HEK293 (cell line): ENCODE results near the gene KRT7.

ENCODE experiments used
- CTCF ChIA-PET: fragments of 350-600 bp; formaldehyde crosslinking; extraction: SDS; loops from one replicate; lab custom pipeline; 2021; ENCODE audit warnings: antibody characterized with exemption; lab: Yijun Ruan, JAX
- POLR2A ChIA-PET: fragments of 300-600 bp; formaldehyde crosslinking; extraction: SDS; loops from one replicate; lab custom pipeline; 2020; ENCODE audit warnings: antibody characterized with exemption, inconsistent platforms; lab: Yijun Ruan, JAX
- H3K27ac ChIP-seq: fragments of 200-500 bp; sonication (Bioruptor generic); 2 replicates; pipeline ENCODE4 v1.5.1; 2014; ENCODE audit warnings: low read depth, low read length, control low read depth, inconsistent platforms; ENCODE audit errors: extremely low read depth
- H3K36me3 ChIP-seq, 2 experiments: fragments of 200-500 bp in 1 of 2; sonication (Bioruptor generic) in 1 of 2; 1 replicate in 1 of 2; 2 replicates in 1 of 2; pipeline ENCODE4 v1.5.1; 2014 to 2017; ENCODE audit warnings: inconsistent platforms in 2 of 2, low read length in 2 of 2; ENCODE audit not compliant: control insufficient read depth in 2 of 2, insufficient read depth in 1 of 2
- H3K4me1 ChIP-seq: fragments of 200-500 bp; sonication (Bioruptor generic); 2 replicates; pipeline ENCODE4 v1.5.1; 2014; ENCODE audit warnings: mild to moderate bottlenecking, low read length, inconsistent platforms; ENCODE audit not compliant: control insufficient read depth, insufficient read depth
- H3K4me3 ChIP-seq: 2 replicates; pipeline ENCODE4 v1.5.1; 2011; ENCODE audit warnings: low read depth, mild to moderate bottlenecking, control low read depth, low read length, moderate library complexity
- H3K9me3 ChIP-seq: fragments of 200-500 bp; sonication (Bioruptor generic); 2 replicates; pipeline ENCODE4 v1.5.1; 2014; ENCODE audit warnings: low read depth, low read length, inconsistent platforms; ENCODE audit not compliant: control insufficient read depth, insufficient read depth
- GLIS1 ChIP-seq: fragments of 450-650 bp; formaldehyde crosslinking; IDR thresholded peaks from 2 replicates; pipeline ENCODE4 v1.5.1; 2016; ENCODE audit warnings: missing biosample characterization, missing genetic modification characterization
- HOXD13 ChIP-seq: sonication (generic); formaldehyde crosslinking; IDR thresholded peaks from 2 replicates; pipeline ENCODE4 v1.8.0; 2022; ENCODE audit warnings: missing genetic modification reagents, borderline replicate concordance
- KLF9 ChIP-seq: fragments of 450-650 bp; formaldehyde crosslinking; IDR thresholded peaks from 2 replicates; pipeline ENCODE4 v1.5.1; 2016; ENCODE audit warnings: missing biosample characterization, missing genetic modification characterization, low read depth
- ZBTB21 ChIP-seq: fragments of 450-650 bp; formaldehyde crosslinking; IDR thresholded peaks from 2 replicates; pipeline ENCODE4 v1.5.1; 2017; ENCODE audit warnings: missing biosample characterization, missing genetic modification characterization
- ZBTB7A ChIP-seq: fragments of 450-650 bp; formaldehyde crosslinking; IDR thresholded peaks from 2 replicates; pipeline ENCODE4 v1.5.1; 2016; ENCODE audit warnings: low read depth, missing biosample characterization, missing genetic modification characterization
- ZFHX2 ChIP-seq: fragments of 450-650 bp; formaldehyde crosslinking; conservative IDR thresholded peaks from 2 replicates; pipeline ENCODE4 v1.5.1; 2016; ENCODE audit warnings: missing biosample characterization, missing genetic modification characterization
- ZIC2 ChIP-seq: fragments of 450-650 bp; formaldehyde crosslinking; IDR thresholded peaks from 2 replicates; pipeline ENCODE4 v1.5.1; 2016; ENCODE audit warnings: missing biosample characterization, missing genetic modification characterization
- ZNF2 ChIP-seq: fragments of 450-650 bp; formaldehyde crosslinking; IDR thresholded peaks from 2 replicates; pipeline ENCODE4 v1.5.1; 2016; ENCODE audit warnings: missing biosample characterization, missing genetic modification characterization
- ZNF202 ChIP-seq: fragments of 450-650 bp; formaldehyde crosslinking; IDR thresholded peaks from 2 replicates; pipeline ENCODE4 v1.5.1; 2016; ENCODE audit warnings: missing biosample characterization, missing genetic modification characterization, borderline replicate concordance
- ZNF221 ChIP-seq: fragments of 450-650 bp; formaldehyde crosslinking; IDR thresholded peaks from 2 replicates; pipeline ENCODE4 v1.5.1; 2017; ENCODE audit warnings: missing biosample characterization, missing genetic modification characterization, borderline replicate concordance
- ZNF266 ChIP-seq: fragments of 450-650 bp; formaldehyde crosslinking; IDR thresholded peaks from 2 replicates; pipeline ENCODE4 v1.5.1; 2016; ENCODE audit warnings: missing biosample characterization, missing genetic modification characterization, low read depth
- ZNF311 ChIP-seq: fragments of 450-650 bp; formaldehyde crosslinking; IDR thresholded peaks from 2 replicates; pipeline ENCODE4 v1.5.1; 2017; ENCODE audit warnings: missing biosample characterization, missing genetic modification characterization, borderline replicate concordance
- ZNF366 ChIP-seq: fragments of 450-650 bp; formaldehyde crosslinking; conservative IDR thresholded peaks from 2 replicates; pipeline ENCODE4 v1.5.1; 2016; ENCODE audit warnings: missing biosample characterization, missing genetic modification characterization
- ZNF548 ChIP-seq: fragments of 450-650 bp; formaldehyde crosslinking; IDR thresholded peaks from 2 replicates; pipeline ENCODE4 v1.5.1; 2016; ENCODE audit warnings: missing biosample characterization, missing genetic modification characterization
- ZNF626 ChIP-seq: fragments of 450-650 bp; sonication (Bioruptor Pico); formaldehyde crosslinking; IDR thresholded peaks from 2 replicates; pipeline ENCODE4 v1.5.1; 2018; ENCODE audit warnings: missing biosample characterization, missing genetic modification characterization, inconsistent platforms
- ZNF830 ChIP-seq: fragments of 450-650 bp; IDR thresholded peaks from 2 replicates; pipeline ENCODE4 v1.5.0; 2018; ENCODE audit warnings: missing biosample characterization, missing genetic modification characterization, low read depth, mild to moderate bottlenecking, moderate library complexity
- ZNF837 ChIP-seq: fragments of 450-650 bp; formaldehyde crosslinking; IDR thresholded peaks from 2 replicates; pipeline ENCODE4 v1.5.1; 2016; ENCODE audit warnings: missing biosample characterization, missing genetic modification characterization
- TF ChIP-seq, protein P1 (sequence below): fragments of 450-650 bp; formaldehyde crosslinking; IDR thresholded peaks from 2 replicates; pipeline ENCODE4 v1.5.1; 2016; ENCODE audit warnings: missing biosample characterization, missing genetic modification characterization
- TF ChIP-seq, protein P2 (sequence below): fragments of 450-650 bp; formaldehyde crosslinking; IDR thresholded peaks from 2 replicates; pipeline ENCODE4 v1.5.1; 2017; ENCODE audit warnings: missing biosample characterization, missing genetic modification characterization
- TF ChIP-seq, protein P3 (sequence below): fragments of 450-650 bp; formaldehyde crosslinking; IDR thresholded peaks from 2 replicates; pipeline ENCODE4 v1.5.1; 2017; ENCODE audit warnings: missing biosample characterization, missing genetic modification characterization
- TF ChIP-seq, protein P4 (sequence below): fragments of 450-650 bp; formaldehyde crosslinking; IDR thresholded peaks from 2 replicates; pipeline ENCODE4 v1.5.1; 2016; ENCODE audit warnings: missing biosample characterization, missing genetic modification characterization
- TF ChIP-seq, protein P5 (sequence below): fragments of 450-650 bp; formaldehyde crosslinking; IDR thresholded peaks from 2 replicates; pipeline ENCODE4 v1.5.1; 2016; ENCODE audit warnings: missing biosample characterization, missing genetic modification characterization
- TF ChIP-seq, protein P6 (sequence below): fragments of 450-650 bp; formaldehyde crosslinking; IDR thresholded peaks from 2 replicates; pipeline ENCODE4 v1.5.1; 2016; ENCODE audit warnings: missing biosample characterization, missing genetic modification characterization

Gene KRT7

DNA sequence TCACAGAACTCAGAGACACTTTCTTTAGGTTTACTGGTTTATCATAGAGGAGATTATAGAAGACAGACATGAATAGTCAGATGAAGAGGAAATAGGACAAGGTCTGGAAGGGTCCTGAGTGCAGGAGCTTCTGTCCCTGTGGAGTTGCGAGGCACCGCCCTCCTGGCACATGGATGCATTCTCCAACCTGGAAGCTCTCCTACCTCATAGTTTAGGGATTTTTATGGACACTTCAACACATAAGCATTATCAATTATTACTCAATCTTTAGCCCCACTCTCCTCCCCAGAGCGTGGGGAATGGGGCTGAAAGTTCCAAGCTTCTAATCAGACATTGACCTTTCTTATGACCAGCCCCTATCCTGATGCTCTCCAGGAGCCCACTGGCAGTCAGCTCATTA is 12.6 kb upstream of the KRT7 start:
- Histone ChIP-seq H3K36me3 (no peaks in the 10 kb centered on the region), H3K27ac (no peak overlapping the region), H3K9me3 (no peaks in the 10 kb centered on the region), H3K4me1 (no peaks in the 10 kb centered on the region; the same call in 1 of the 2 replicates), H3K4me3 (no peak overlapping the region)
- CTCF ChIA-PET: interaction anchor here (0.6 to 4.9 kb wide), 13 partner anchors 17 to 130 kb away, joined by 3 to 60 read pairs (median 6); no protein-coding TSS in a partner anchor
- TF ChIP-seq ZNF548 (tag by site-specific recombination): no peak
- no peak for TF ChIP-seq ZIC2 (tag by site-specific recombination)
- TF ChIP-seq, protein P1, sequence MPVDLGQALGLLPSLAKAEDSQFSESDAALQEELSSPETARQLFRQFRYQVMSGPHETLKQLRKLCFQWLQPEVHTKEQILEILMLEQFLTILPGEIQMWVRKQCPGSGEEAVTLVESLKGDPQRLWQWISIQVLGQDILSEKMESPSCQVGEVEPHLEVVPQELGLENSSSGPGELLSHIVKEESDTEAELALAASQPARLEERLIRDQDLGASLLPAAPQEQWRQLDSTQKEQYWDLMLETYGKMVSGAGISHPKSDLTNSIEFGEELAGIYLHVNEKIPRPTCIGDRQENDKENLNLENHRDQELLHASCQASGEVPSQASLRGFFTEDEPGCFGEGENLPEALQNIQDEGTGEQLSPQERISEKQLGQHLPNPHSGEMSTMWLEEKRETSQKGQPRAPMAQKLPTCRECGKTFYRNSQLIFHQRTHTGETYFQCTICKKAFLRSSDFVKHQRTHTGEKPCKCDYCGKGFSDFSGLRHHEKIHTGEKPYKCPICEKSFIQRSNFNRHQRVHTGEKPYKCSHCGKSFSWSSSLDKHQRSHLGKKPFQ (tag by site-specific recombination): no peak
- TF ChIP-seq GLIS1 (tag by site-specific recombination): no peak
- no peak for TF ChIP-seq HOXD13
- no peak for TF ChIP-seq ZNF202 (tag by site-specific recombination)
- no peak for TF ChIP-seq ZNF266 (tag by site-specific recombination)
- TF ChIP-seq, protein P2, sequence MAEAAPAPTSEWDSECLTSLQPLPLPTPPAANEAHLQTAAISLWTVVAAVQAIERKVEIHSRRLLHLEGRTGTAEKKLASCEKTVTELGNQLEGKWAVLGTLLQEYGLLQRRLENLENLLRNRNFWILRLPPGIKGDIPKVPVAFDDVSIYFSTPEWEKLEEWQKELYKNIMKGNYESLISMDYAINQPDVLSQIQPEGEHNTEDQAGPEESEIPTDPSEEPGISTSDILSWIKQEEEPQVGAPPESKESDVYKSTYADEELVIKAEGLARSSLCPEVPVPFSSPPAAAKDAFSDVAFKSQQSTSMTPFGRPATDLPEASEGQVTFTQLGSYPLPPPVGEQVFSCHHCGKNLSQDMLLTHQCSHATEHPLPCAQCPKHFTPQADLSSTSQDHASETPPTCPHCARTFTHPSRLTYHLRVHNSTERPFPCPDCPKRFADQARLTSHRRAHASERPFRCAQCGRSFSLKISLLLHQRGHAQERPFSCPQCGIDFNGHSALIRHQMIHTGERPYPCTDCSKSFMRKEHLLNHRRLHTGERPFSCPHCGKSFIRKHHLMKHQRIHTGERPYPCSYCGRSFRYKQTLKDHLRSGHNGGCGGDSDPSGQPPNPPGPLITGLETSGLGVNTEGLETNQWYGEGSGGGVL (tag by site-specific recombination): no peak
- TF ChIP-seq KLF9 (tag by site-specific recombination): no peak
- POLR2A ChIA-PET: no interaction called here

DNA sequence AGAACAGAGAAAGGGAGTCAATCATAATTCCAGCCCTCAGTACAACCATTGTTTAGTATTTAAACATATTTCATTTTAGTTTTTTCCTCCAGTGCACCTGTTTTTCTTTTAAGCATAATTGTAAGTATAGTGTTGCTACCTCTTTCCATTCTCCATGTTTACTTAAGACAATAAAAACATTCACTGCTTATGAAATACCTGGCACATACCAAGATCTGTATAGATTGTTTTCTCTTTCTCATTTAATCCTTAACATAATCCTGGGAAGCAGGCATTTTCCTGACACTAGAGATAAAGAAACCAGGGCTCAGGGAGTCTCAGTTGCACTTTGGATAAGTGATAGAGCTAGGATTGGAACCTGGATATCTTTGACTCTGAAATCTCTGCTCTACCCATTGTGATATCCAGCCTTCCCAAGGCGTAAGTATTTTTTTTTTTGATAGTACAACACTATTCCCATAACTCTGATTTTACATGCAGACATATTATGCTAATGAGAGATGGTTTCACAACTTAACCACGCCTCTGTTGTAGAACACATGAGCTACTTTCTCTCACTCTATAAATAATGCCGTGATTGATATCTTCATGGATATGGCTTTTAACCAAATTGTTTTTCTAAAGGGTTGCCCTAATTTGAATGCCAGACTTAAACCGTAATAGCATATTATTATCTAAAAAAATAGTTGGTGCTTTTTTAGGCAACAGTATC is 11.8 kb upstream of the KRT7 start:
- Histone ChIP-seq H3K4me1 (no peaks in the 10 kb centered on the region), H3K27ac (no peak overlapping the region), H3K36me3 (no peaks in the 10 kb centered on the region), H3K9me3 (no peaks in the 10 kb centered on the region), H3K4me3 (no peak overlapping the region)
- ChIA-PET POLR2A (interaction anchor here (1.0 kb wide), 1 partner anchor 658 kb away, joined by 3 read pairs; no protein-coding TSS in a partner anchor), CTCF (interaction anchor here (0.5 to 4.9 kb wide), 52 partner anchors 8 to 1664 kb away, joined by 3 to 60 read pairs (median 4); no protein-coding TSS in a partner anchor)
- TF ChIP-seq ZNF830 (tag by site-specific recombination) (no peak), ZNF2 (tag by site-specific recombination) (no peak), ZFHX2 (tag by site-specific recombination) (no peak), ZBTB21 (no peak), ZNF366 (tag by site-specific recombination) (no peak), HOXD13 (no peak), ZNF626 (no peak), GLIS1 (tag by site-specific recombination) (no peak), ZNF837 (tag by site-specific recombination) (no peak), ZNF221 (tag by site-specific recombination) (no peak), ZNF311 (tag by site-specific recombination) (no peak), ZBTB7A (tag by site-specific recombination) (no peak)
- TF ChIP-seq, protein P3, sequence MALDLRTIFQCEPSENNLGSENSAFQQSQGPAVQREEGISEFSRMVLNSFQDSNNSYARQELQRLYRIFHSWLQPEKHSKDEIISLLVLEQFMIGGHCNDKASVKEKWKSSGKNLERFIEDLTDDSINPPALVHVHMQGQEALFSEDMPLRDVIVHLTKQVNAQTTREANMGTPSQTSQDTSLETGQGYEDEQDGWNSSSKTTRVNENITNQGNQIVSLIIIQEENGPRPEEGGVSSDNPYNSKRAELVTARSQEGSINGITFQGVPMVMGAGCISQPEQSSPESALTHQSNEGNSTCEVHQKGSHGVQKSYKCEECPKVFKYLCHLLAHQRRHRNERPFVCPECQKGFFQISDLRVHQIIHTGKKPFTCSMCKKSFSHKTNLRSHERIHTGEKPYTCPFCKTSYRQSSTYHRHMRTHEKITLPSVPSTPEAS (tag by site-specific recombination): no peak
- TF ChIP-seq, protein P4, sequence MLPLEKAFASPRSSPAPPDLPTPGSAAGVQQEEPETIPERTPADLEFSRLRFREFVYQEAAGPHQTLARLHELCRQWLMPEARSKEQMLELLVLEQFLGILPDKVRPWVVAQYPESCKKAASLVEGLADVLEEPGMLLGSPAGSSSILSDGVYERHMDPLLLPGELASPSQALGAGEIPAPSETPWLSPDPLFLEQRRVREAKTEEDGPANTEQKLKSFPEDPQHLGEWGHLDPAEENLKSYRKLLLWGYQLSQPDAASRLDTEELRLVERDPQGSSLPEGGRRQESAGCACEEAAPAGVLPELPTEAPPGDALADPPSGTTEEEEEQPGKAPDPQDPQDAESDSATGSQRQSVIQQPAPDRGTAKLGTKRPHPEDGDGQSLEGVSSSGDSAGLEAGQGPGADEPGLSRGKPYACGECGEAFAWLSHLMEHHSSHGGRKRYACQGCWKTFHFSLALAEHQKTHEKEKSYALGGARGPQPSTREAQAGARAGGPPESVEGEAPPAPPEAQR (tag by site-specific recombination): no peak
- TF ChIP-seq, protein P5, sequence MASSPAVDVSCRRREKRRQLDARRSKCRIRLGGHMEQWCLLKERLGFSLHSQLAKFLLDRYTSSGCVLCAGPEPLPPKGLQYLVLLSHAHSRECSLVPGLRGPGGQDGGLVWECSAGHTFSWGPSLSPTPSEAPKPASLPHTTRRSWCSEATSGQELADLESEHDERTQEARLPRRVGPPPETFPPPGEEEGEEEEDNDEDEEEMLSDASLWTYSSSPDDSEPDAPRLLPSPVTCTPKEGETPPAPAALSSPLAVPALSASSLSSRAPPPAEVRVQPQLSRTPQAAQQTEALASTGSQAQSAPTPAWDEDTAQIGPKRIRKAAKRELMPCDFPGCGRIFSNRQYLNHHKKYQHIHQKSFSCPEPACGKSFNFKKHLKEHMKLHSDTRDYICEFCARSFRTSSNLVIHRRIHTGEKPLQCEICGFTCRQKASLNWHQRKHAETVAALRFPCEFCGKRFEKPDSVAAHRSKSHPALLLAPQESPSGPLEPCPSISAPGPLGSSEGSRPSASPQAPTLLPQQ (tag by site-specific recombination): no peak
- TF ChIP-seq, protein P6, sequence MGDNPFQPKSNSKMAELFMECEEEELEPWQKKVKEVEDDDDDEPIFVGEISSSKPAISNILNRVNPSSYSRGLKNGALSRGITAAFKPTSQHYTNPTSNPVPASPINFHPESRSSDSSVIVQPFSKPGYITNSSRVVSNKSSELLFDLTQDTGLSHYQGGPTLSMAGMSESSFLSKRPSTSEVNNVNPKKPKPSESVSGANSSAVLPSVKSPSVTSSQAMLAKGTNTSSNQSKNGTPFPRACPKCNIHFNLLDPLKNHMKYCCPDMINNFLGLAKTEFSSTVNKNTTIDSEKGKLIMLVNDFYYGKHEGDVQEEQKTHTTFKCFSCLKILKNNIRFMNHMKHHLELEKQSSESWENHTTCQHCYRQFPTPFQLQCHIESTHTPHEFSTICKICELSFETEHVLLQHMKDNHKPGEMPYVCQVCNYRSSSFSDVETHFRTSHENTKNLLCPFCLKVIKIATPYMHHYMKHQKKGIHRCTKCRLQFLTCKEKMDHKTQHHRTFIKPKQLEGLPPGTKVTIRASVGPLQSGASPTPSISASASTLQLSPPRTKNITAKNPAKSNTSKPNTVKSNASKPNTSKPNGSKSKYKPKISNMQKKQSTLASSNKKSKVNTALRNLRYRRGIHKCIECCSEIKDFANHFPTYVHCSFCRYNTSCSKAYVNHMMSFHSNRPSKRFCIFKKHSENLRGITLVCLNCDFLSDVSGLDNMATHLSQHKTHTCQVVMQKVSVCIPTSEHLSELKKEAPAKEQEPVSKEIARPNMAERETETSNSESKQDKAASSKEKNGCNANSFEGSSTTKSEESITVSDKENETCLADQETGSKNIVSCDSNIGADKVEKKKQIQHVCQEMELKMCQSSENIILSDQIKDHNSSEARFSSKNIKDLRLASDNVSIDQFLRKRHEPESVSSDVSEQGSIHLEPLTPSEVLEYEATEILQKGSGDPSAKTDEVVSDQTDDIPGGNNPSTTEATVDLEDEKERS: no peak
